HL-60/S4 treated with phorbol 12-myristate 13-acetate at 8.2 ng/mL for 4 days and 3 days (cell line): ENCODE data around the gene OR4D1.

ENCODE experiments used
- in situ Hi-C: fragments of 300-500 bp; cut with MboI; formaldehyde crosslinking; loops from 2 replicates; pipeline ENCODE4 v1.15.0; 2022; ENCODE audit warnings: low sequenced_read_pairs

The OR4D1 gene

GRCh38 chr17:58153046-58153445 is 4.9 kb downstream of the OR4D1 start:
- in situ Hi-C loops, result no loop called here

DNA sequence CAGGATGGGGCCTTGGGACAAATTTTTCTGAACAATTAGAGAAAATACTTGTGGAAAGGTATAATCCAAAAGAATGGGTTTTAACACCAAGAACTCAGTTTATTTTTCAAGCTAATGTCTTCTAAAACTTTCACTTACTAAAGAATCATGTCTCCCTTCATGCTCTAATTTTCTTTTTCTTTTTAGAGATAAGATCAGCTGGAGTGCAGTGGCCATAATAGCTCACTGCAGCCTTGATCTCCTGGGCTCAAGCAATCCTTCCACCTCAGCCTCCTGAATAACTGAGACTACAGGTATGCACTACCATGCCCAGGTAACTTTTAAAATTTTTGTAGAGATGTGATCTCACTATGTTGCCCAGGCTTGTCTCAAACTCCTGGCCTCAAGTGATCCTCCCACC is 5.5 kb downstream of the OR4D1 start:
- in situ Hi-C loops, result no loop called here

GRCh38 chr17:58156839-58157803 is 8.9 kb downstream of the OR4D1 start:
- in situ Hi-C loops, result no loop called here

DNA sequence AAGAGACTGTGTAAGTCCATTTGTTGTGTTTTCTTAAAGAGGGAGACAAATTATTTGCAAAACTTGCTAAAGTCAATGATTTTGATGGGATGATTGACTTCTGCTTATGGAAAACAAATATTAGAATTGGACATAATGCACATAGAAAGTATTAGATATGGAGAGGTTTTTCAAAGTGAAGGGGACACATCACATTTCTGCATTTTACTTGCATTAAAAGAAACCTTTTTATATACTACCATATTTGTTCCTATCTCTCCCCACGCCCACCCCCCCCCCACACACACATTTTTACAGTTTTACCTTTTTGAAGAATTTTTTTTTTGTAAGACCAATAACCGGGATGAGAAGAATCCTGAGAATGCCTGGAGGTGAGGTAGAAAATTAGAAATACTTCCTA is 10.0 kb downstream of the OR4D1 start:
- in situ Hi-C loops, result no loop called here

GRCh38 chr17:58161566-58161965 is 13.4 kb downstream of the OR4D1 start:
- in situ Hi-C loops, result no loop called here

- in situ Hi-C loops, result no loop called here
Measured at GRCh38 chr17:58165981-58166380, 17.8 kb downstream of the OR4D1 start.

GRCh38 chr17:58166682-58167081 is 18.5 kb downstream of the OR4D1 start, which contains the start of gene OR4D2:
OR4D2 (plus strand) TSS chr17:58166982; CDS start chr17:58169656, 2,674 bp downstream.
- in situ Hi-C loops, result no loop called here

- in situ Hi-C loops, result no loop called here
Measured at GRCh38 chr17:58170622-58171021, 22.4 kb downstream of the OR4D1 start.

- in situ Hi-C loops, result no loop called here
Measured at GRCh38 chr17:58172369-58173071, 24.3 kb downstream of the OR4D1 start.

GRCh38 chr17:58174871-58175270 is 26.7 kb downstream of the OR4D1 start:
- in situ Hi-C loops, result no loop called here

DNA sequence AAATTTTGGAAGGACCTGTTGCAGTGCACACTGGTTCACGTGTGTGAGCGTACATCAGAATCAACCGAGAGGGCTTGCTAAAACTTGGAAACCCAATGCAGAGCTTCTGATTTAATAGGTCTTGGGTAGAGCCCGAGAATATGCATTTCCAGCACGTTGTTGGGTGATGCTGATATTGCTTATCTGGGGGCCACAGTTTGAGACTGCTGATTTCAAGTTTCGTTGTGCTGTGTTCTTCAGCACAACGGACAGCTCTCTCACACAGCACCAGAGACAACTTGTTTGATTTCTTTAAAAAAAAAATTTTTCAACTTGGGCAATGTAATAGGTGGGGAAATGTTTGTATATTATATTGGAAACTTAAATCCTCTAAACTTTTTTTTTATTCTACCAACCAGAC is 28.0 kb downstream of the OR4D1 start:
- in situ Hi-C loops, result no loop called here

DNA sequence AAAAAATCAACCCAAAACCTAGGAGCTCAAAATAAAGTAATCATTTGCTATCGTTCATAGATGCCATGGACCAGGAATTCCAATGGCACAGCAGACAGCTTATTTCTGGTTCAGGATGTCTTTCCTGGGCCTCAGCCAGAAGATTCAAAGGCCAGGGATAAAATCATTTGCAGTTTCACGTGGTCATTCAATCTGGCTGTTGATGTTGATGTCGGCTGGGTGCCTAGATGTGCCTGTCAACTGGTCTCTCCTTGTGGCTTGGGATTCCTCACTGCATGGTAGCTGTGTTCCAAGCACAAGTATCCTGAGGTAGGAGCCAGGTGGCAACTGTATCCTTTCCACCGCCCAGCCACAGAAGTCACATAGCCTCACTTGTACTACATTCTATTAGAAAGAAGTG is 33.6 kb downstream of the OR4D1 start:
- in situ Hi-C loops, result no loop called here

- in situ Hi-C loops, result no loop called here
Measured at GRCh38 chr17:58183514-58183913, 35.3 kb downstream of the OR4D1 start.

DNA sequence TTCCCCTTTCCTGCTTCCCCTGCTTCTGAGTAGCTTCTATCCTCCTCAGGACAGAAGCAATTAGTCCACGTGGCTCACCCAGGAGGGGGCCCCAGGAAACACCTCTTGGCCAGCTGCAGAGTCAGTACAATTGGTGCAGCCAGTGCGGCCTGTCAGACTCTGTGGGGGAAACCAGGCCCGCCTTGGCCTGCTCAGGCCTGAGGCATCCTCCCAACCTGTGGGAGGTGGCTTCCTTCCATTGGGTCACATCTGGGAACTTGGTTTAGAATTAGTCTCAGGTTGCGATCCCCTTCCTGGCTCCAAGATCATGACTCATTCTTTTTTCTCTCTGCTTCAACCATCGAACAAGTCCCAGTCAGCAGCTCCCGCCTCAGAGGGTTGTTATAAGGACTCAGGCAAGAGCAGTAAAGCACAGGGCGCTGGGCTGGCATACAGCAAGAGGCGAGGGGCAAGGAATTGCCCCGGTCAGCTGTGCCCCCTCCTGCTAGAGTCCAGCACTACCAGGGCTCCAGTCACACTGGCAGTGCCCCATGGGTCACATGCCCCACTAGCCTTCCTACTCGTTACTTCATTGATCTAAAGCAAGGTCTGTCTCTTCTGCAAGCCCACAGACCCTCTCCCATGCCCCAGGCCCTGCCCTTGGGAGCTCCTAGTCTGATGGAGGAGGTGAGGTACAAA is 36.3 kb downstream of the OR4D1 start:
- in situ Hi-C loops, result no loop called here

DNA sequence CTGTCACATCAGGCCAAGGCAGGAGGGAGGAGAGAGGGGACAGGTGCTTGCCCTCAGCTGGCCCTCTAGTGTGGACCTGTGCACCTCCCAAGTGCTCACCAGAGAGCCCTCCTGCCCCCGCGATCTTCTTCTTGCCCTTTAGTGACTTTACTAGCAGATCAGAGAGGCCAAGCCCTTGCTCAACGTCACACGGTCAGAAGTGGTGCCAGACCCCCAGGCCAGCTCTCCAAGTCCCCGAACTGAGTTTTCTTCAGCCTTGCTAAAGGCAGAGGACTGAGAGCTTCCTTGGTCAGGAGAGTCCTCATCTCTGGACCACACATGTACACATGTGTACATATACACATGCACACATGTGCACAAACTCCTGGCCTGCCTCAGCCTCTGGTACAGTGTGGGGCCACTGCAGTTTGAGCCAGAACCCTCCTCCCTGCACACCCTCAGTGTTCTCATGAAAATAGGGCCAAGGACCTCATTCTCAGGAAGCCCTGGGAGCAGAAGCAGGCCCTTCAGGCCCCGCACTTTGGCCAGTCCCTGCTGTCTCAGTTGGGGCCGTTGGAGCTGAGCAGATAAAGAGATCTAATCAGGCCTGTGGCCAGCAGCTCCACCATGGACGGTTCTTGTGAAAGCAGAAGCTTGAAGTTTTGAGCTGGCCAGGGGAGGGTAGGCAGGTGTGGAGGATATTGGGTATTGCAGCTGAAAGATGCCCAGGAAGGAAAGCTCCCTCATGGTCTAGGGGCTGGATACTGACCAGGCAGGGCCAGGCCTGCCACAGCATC is 37.0 kb downstream of the OR4D1 start:
- in situ Hi-C loops, result no loop called here

DNA sequence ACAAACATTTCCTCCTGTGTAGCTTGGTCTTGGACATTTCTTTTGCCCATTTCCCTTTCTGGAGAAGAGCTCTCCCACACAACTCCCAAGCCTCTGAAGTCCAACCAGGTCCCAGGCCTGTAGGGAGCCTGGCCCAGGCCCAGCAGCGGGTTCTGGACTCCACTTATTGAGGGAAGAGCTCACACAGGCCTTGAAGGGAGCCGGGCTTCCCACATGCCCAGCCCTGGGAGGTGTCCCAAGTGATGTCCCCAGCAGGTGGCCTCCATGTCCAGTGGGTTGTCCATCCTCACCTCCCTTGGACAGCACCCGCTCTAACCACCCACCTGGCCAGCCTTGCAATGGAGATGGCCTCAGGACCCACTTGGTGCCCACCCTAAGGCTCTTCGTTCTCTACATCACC is 38.4 kb downstream of the OR4D1 start:
- in situ Hi-C loops, result no loop called here

DNA sequence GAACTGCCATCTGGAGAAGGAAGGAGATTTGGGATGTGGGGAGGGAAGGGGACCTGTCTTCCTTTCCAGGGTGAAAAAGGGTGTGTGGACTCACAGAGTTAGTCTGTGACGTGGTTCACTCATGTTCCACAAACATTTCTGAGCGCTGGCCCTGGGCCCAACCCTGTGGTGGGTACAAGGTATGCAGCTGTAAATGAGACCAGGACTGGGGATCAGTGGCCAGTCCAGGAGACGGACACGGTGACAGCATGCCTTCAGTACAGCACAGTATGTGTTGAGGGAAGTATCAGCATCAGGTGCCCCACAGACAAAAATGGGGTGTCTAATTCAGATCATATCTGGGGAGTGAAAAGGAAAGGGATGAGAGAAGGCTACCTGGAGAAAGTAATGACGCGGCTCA is 38.9 kb downstream of the OR4D1 start:
- in situ Hi-C loops, result no loop called here

DNA sequence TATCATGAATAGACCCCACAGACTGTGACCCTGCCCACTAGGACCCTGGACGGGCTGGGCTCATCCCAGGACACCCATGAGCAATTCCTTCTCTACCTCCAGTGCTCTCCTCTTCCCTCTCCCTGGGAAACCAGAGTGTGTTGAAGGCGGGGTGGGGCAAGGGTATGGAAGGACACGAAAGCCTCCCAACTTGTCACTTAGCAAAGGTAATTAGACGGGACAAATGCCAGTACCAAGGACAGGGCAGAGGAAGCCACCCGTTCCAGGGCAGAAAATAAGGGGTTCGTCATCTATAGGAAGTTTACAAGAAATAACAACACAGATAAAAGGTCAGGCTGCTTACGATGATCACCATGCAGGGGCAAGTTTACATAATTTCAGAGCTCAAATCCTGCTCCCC is 39.5 kb downstream of the OR4D1 start:
- in situ Hi-C loops, result no loop called here

DNA sequence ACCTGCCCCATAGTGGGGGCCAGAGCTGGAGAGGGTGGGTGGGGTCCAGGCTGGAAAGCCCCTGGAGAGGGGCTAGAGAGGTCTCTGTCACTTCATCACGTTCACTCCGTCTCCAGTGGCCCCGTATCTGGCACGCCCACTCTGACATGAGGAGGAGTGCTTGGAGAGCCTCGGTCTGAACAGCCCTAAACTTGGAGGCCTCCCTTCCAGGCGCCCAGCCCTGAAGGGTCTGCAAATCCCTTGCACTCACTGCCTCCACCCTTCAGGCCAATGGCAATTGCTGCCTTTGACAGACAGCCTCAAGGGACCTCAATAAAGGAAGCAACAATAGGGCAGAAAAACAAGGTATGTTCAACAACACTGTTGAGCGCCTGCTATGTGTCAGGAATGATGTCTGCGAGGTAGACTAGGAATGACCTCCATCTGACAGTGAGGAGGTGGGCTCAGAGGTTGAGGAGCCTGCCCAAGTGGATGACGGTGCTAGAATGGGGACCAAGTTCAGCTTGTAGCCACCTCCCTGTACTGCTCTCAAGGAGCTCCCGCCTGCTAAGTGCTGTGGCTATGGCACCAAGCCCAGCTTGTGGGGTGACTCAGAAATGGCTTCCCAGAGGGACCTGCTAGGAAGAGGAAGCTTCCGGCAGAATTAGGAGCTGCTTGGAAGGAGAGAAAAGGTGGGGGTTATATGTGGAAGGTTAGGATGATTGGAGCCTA is 41.4 kb downstream of the OR4D1 start:
- in situ Hi-C loops, result no loop called here

- in situ Hi-C loops, result no loop called here
Measured at GRCh38 chr17:58191241-58191896, 43.2 kb downstream of the OR4D1 start.
